Choroid plexus epithelial cell (primary cell): ENCODE data around the gene MTCL3.

ENCODE experiments used
- DNase-seq: peaks from one replicate; pipeline ENCODE4 v3.0.0-alpha.2; 2010; ENCODE audit warnings: low read depth
- H3K4me3 ChIP-seq: 2 replicates; pipeline ENCODE4 v1.5.1; 2011; ENCODE audit warnings: low read depth, mild to moderate bottlenecking, control low read depth, low read length, moderate library complexity
- TF ChIP-seq, protein P1 (sequence below): conservative IDR thresholded peaks from 2 replicates; pipeline ENCODE4 v1.5.1; 2011; ENCODE audit warnings: low read depth, mild to moderate bottlenecking, control low read depth, inconsistent platforms, low read length, moderate library complexity

MTCL3 gene

DNA sequence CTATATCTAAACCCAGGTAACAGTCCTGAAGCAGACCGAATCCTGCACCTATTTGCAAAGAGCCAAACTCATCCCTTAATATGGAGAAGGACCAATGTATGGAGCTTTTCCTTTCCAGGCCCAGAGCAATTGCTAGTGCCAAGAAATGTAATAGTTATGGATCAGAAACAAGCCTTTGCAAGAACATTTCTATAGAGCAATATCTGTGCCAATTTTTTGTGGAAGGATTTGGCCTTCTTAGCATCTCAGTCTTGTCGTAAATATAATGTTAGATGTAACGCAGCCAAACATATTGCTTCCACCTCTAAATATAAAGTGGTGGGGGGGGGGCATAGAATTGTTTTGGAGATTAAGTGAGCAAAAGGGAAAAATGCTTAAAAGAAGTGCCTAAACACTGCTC is 62.7 kb downstream of the MTCL3 start:
- no peak for DNase-seq
- no peak overlapping the region for H3K4me3 ChIP-seq
- TF ChIP-seq, protein P1, sequence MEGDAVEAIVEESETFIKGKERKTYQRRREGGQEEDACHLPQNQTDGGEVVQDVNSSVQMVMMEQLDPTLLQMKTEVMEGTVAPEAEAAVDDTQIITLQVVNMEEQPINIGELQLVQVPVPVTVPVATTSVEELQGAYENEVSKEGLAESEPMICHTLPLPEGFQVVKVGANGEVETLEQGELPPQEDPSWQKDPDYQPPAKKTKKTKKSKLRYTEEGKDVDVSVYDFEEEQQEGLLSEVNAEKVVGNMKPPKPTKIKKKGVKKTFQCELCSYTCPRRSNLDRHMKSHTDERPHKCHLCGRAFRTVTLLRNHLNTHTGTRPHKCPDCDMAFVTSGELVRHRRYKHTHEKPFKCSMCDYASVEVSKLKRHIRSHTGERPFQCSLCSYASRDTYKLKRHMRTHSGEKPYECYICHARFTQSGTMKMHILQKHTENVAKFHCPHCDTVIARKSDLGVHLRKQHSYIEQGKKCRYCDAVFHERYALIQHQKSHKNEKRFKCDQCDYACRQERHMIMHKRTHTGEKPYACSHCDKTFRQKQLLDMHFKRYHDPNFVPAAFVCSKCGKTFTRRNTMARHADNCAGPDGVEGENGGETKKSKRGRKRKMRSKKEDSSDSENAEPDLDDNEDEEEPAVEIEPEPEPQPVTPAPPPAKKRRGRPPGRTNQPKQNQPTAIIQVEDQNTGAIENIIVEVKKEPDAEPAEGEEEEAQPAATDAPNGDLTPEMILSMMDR = no peak

DNA sequence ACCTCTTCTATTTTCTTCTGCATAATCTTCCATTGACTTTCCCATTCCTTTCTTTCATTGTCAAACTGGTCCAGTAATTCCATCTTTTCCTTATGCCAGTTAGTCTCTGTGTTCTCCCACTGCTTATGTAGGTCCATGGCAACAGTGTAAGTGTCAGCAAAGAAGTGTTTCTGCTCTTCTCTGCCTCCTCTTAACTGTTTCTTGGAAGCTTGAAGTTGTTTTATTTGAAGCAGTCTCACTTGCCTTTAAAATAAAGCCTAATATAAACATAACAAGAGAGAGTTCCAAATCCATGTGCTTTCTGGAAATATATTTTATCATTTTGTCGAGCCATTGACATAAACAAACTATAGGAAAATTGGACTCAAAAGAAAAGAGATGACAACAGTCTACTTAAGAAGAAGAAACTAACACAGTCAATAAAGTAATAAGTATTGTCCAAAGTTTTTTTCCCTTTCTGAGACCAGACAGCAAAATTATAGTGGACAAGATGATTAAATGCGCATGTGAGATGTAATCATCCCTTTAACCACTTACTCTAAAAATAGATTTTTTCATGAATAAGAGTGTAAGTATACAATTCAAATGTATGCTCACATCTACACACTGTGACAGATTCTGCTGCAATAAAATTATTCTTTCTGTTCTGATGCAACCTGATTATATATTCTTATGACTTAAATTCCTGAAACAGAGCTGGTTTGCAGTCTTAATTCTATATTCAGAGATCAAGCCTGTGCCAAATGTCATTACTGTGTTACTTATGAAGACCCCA is 65.1 kb downstream of the MTCL3 start:
- H3K4me3 ChIP-seq = no peak overlapping the region
- no peak for DNase-seq
- TF ChIP-seq, protein P1 = no peak

DNA sequence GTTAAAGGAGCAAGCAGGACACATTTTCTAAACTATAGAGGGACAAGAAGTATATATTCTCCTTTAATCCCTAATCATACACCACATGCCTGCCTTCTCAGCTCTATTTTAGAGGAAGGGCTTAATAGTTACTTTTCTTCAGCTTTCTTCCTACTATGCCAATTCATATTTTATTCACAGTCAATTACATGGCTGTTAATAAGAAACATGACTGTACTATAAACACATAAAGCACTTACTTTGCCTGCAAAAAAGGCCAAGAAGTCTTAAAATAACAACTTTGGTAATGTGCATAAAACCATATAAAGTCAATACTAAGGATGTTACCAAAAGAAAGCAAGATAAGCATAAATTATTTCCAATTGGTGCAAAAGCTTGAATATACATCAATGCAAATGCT is 66.3 kb downstream of the MTCL3 start:
- no peak overlapping the region for H3K4me3 ChIP-seq
- TF ChIP-seq, protein P1 = no peak
- DNase-seq = no peak

DNA sequence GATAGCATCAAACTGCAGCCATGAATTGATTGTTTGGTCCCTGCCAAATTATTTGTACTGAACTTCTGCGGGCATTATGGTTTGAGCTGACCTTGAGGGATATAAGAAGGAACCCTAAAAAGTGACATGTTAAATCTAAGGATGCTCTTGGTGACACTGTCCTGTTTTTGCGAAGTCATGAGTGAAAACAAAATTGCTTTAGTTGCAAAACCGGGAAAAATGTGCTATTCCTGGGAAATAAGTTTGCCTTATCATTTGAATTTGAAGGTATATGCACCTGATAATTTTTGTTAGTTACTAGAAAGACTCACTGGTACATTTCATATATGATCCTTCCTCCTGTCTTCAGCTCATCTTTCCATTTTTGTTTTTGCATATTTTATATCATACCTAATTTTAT is 67.7 kb downstream of the MTCL3 start:
- no peak for DNase-seq
- TF ChIP-seq, protein P1 = no peak
- no peak overlapping the region for H3K4me3 ChIP-seq

DNA sequence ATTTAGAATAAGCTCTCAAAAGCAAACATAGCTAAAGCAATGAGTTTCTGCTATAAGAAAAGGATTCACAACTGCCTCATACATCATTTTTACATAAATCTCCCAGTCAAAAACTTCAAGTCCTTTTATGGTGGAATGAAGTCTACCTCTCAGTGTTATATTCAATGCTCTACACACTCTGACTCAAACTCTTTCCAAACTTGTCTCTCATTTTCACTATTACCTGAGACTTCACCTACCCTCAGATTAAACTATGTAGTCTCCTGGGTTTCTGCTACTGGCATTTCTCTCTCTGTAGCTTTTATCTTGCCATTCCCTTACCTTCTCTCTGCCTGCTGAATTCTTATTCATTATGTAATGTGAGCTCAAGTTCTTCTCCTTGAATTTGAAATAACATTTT is 71.4 kb downstream of the MTCL3 start:
- H3K4me3 ChIP-seq = no peak overlapping the region
- TF ChIP-seq, protein P1 = no peak
- DNase-seq = no peak

DNA sequence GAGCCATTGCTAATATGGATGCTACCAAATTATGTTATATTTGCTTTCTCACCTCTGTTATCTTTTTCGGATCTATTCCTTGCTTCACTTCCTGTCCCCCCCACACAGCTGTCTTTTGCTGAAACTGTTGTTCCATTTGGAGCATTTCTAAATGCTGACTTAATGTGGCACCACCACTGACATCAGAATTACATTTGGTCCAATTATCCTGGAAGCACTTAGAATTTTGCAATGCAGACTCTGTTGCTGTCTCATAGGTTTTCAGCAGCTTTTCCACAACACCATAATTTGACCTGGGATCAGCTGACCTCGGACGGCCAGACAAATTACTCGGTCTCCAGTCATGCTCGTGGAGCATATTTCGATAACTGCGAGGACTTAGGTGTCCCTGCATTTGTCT is 72.8 kb downstream of the MTCL3 start:
- TF ChIP-seq, protein P1 = no peak
- DNase-seq = peak; percentile 54
- H3K4me3 ChIP-seq = no peak overlapping the region

DNA sequence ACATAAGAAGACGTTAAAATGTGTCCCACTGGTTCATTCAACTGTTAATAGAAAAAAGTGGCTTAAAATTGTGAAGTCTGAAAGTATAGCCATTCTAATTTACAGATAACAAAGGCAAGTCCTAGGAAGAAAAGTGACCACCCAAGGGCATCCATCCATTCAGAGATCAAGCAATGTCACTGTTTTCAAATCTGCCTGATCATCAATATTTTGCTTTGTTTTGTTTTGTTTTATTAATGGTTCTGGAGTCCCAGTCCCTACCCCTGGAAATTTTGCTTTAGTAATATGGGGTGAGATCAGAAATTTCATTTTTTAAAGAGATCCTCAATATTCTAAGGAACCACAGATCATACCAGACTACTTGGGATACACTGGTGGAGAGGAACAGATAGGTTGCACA is 77.3 kb downstream of the MTCL3 start:
- TF ChIP-seq, protein P1 = no peak
- H3K4me3 ChIP-seq = no peak overlapping the region
- DNase-seq = no peak
